ENCODE data around the gene PHF21A. TPM values are rescaled to one million over a fixed set of nuclear protein-coding genes. Genes with fewer than 3 reads are reported as not detected.
"Not testable (repeated sequence)": the region's sequence is repeated elsewhere in the genome, so short reads cannot be mapped to it uniquely, and the experiment has no call there.

The PHF21A gene
- total RNA-seq, 2 donors from 2014 or later: 50.3 to 64.3 TPM

GRCh38 chr11:45918331-45918941 lies 202.8 kb downstream of the PHF21A start:
- Mint-ChIP-seq H3K9me3 (no peaks in the 10 kb centered on the region), H3K4me3 (peak overlapping the region; percentile 98), H3K27me3 (peaks cover 0 to 6% of the 10 kb centered on the region in 2 donors), H3K36me3 (no peaks in the 10 kb centered on the region), H3K27ac (peak overlapping the region; percentile 88 to 97), H3K4me1 (ENCODE audit: low read depth in 2 of 2) (peaks cover 11 to 33% of the 10 kb centered on the region in 2 donors)
- DNase-seq (ENCODE audit: low spot score): peak; percentile 86
- ATAC-seq: peak; percentile 60 to 72

DNA sequence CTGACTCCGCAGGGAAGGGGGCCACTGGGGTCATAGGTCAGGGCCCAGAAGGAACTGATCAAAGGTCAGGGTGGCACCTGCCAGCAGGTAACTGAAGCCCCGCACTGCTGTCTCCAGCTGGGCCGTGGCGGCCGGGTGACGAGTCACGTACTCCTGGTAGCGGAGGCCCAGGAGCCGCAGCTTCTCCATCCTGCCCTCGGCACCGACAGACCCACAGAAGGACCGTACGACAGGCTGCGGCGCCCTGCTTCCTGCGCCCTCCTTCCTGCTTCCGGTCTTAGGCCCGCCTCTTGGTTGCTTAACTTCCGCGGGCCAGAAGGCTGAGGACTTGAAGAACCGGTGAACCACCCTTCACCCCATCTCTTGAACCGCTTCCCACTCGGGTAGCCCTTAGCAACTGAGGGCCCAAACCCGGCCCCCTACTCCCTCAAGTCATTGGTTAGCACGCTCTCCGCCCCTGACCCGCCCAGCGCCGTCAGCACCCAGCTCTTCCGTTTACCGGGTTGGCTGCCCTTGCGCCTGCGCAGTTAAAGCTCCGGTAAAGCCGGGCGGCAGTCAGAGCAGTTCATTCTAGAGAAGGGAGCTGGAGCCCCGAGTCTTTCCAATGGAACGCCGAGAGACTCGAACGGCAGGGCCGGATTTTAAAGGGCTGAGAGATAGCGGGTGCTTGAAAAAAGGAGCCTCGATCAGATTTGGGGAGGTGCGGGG lies 203.5 kb downstream of the PHF21A start, which contains the start of gene PEX16:
Gene PEX16, minus strand, starts transcription at position 255 of the 708 bp plus-strand sequence. Its CDS starts 66 bp downstream, at position 189.
- DNase-seq (ENCODE audit: low spot score): peak; percentile 98
- Mint-ChIP-seq H3K36me3 (no peaks in the 10 kb centered on the region), H3K4me3 (peak within 1 kb of the TSS; percentile 98), H3K9me3 (no peaks in the 10 kb centered on the region), H3K27me3 (peaks cover 0 to 3% of the 10 kb centered on the region in 2 donors), H3K4me1 (ENCODE audit: low read depth in 2 of 2) (peaks cover 11 to 30% of the 10 kb centered on the region in 2 donors), H3K27ac (peak within 1 kb of the TSS; percentile 88 to 97)
- peak; percentile 95 to 96 for ATAC-seq

GRCh38 chr11:45917286-45917622 lies 204.0 kb downstream of the PHF21A start:
- DNase-seq (ENCODE audit: low spot score): no peak
- H3K9me3 Mint-ChIP-seq: no peaks in the 10 kb centered on the region
- ATAC-seq: no peak
- peaks cover 0 to 3% of the 10 kb centered on the region in 2 donors for H3K27me3 Mint-ChIP-seq
- peaks cover 11 to 30% of the 10 kb centered on the region in 2 donors for H3K4me1 Mint-ChIP-seq (ENCODE audit: low read depth in 2 of 2)
- H3K36me3 Mint-ChIP-seq: no peaks in the 10 kb centered on the region
- peak overlapping the region; percentile 98 for H3K4me3 Mint-ChIP-seq
- H3K27ac Mint-ChIP-seq: peak overlapping the region; percentile 88 to 97

DNA sequence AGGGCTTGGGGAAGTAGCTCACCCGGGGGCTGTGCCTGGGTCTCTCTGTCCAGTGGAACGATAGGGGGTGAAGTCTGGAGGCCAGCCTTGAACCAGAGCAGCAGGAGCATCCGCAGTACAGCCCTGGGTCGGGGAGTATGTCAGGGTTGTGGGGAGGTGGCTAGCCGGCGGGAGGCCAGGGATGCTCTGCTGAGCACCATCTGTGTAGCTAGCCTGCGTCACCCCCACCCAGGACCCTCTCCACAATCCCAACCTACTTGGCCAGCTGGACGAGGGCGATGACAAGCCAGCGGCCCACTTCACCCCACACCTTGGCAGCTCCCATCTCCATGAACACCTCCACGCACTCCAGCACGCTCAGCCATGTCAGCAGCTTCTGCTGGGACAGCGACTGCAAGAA lies 205.8 kb downstream of the PHF21A start:
- Mint-ChIP-seq H3K4me3 (no peak overlapping the region), H3K27ac (peak overlapping the region in 1 of 2 donors; percentile 47), H3K36me3 (no peaks in the 10 kb centered on the region), H3K27me3 (no peaks in the 10 kb centered on the region), H3K9me3 (no peaks in the 10 kb centered on the region), H3K4me1 (ENCODE audit: low read depth in 2 of 2) (peaks cover 11 to 26% of the 10 kb centered on the region in 2 donors)
- ATAC-seq: no peak
- no peak for DNase-seq (ENCODE audit: low spot score)

DNA sequence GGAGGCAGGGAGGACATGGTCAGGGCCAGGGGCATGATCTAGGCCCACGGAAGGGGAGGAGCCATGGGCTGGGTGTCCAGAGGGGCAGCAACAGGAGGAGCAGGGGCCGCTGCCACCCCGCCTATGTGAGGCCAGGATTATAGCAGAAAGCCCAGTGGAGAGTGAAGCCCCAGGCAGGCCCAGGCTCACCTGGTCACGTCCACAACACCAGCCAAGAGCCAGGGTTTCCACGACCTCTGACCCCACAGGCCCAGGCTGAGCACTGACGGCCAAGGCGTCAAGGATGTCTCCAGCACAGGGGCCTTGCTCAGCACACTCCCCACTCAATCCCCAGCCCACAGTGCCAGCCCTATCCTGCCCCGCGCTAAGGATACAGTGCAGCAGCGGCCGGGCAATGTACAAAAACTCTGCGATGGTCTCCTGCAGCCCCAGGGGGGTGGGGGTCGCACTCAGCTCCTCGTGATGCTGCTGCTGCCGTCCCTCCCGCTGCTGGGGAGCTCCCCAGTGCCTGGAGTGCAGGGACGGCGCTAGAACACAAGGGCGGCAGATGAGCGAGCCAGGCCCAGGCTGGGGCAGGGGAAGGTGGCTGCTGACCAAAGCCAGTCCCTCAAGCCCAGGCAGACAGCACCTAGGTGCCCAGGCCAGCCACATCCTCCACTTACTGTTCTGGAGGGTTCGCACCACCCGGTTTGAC lies 207.2 kb downstream of the PHF21A start:
- Mint-ChIP-seq H3K36me3 (no peaks in the 10 kb centered on the region), H3K4me1 (ENCODE audit: low read depth in 2 of 2) (peaks cover 11 to 26% of the 10 kb centered on the region in 2 donors), H3K9me3 (no peaks in the 10 kb centered on the region), H3K4me3 (no peak overlapping the region), H3K27me3 (no peaks in the 10 kb centered on the region), H3K27ac (no peak overlapping the region)
- ATAC-seq (no peak), DNase-seq (ENCODE audit: low spot score) (no peak)

DNA sequence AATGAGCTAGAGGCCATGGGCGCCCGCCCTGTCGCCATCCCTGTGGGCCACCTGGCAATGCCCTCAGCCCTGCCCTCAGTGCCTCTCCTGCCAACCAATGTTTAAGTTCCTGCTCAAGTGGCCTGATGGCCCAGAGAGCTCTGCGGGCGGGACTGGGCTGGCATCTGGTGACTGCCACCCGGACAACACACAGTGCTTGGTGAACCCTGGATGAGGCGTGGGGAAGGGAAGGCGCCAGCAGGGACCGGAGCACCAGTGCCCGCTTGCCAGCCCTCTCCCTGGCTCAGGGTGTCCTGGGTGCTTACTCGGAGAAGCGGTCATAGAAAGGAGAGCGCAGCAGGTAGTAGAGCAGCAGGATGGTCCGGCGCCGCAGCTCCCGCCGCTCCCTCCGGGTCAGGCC lies 207.7 kb downstream of the PHF21A start:
- H3K4me1 Mint-ChIP-seq (ENCODE audit: low read depth in 2 of 2): peaks cover 12 to 26% of the 10 kb centered on the region in 2 donors
- H3K27me3 Mint-ChIP-seq: no peaks in the 10 kb centered on the region
- H3K9me3 Mint-ChIP-seq: no peaks in the 10 kb centered on the region
- DNase-seq (ENCODE audit: low spot score) (no peak), ATAC-seq (no peak)
- H3K4me3 Mint-ChIP-seq: no peak overlapping the region
- H3K27ac Mint-ChIP-seq: no peak overlapping the region
- no peaks in the 10 kb centered on the region for H3K36me3 Mint-ChIP-seq

GRCh38 chr11:45910623-45911022 lies 210.6 kb downstream of the PHF21A start:
- Mint-ChIP-seq H3K27ac (no peak overlapping the region), H3K4me3 (no peak overlapping the region), H3K27me3 (no peaks in the 10 kb centered on the region), H3K4me1 (ENCODE audit: low read depth in 2 of 2) (peaks cover 12 to 20% of the 10 kb centered on the region in 2 donors), H3K36me3 (no peaks in the 10 kb centered on the region), H3K9me3 (no peaks in the 10 kb centered on the region)
- no peak for DNase-seq (ENCODE audit: low spot score)
- no peak for ATAC-seq

GRCh38 chr11:45909594-45910475 lies 211.4 kb downstream of the PHF21A start:
- no peaks in the 10 kb centered on the region for H3K9me3 Mint-ChIP-seq
- H3K27me3 Mint-ChIP-seq: no peaks in the 10 kb centered on the region
- H3K27ac Mint-ChIP-seq: no peak overlapping the region
- ATAC-seq (no peak), DNase-seq (ENCODE audit: low spot score) (no peak)
- H3K4me3 Mint-ChIP-seq: no peak overlapping the region
- H3K36me3 Mint-ChIP-seq: no peaks in the 10 kb centered on the region
- peaks cover 12 to 18% of the 10 kb centered on the region in 2 donors for H3K4me1 Mint-ChIP-seq (ENCODE audit: low read depth in 2 of 2)

DNA sequence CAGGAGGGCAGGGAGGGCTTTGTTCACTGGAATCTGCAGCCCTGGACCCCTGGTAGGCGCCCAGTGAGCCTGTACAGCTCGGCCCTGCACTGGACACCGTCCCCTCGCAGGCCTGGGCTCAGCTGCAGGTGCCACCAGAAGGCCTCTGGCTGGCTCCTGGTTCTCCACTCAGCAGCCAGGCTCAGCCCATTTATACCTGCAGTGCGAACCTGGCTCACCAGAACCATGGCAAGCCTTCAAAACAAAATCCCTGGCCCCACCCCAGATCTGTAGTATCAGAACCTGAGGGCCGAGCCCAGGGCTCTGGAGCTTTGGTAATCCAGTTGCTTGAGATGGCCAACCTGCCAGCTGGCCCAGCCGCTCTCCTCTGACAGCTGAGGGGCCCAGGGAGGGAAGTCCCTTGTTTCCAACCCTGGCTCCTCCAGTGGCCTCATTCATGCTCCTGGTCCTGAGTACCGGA lies 213.3 kb downstream of the PHF21A start:
- Mint-ChIP-seq H3K27ac (peak overlapping the region in 1 of 2 donors; percentile 19), H3K4me3 (no peak overlapping the region), H3K36me3 (no peaks in the 10 kb centered on the region), H3K27me3 (no peaks in the 10 kb centered on the region), H3K9me3 (no peaks in the 10 kb centered on the region), H3K4me1 (ENCODE audit: low read depth in 2 of 2) (peaks cover 12 to 14% of the 10 kb centered on the region in 2 donors)
- no peak for ATAC-seq
- no peak for DNase-seq (ENCODE audit: low spot score)

DNA sequence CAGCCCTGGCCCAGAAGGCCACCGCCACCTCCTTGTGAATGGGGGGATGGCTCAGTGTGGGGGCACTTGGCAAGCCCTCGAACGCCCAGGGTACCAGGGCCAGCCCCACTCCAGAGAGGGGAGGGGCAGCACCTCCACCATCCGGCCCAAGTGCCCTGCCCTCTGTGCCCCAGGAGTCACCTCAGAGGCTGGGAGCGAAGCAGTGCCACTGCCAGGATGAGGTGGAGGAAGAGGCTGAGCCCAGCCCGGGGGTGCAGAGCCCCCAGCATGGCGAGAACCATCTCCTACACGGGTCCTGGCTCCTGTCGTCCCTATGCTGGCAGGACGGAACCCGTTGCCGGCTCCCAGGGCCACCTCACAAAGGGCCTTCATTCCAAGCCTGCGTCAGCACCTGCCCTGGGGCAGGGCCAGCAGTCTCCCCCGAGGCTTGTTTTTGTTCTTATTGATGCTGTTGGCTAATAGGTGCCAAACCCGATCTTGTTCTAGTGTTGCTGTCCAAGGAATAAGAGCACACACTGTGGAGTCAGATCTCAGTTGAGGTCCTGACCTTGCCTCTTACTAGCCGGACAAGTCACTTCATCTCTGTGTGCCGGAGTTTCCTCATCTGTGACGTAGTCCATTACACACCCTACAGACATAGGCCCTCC lies 214.2 kb downstream of the PHF21A start, which contains the start of gene FREY1:
Gene FREY1, minus strand, starts transcription at position 307 of the 647 bp plus-strand sequence. Its CDS starts 26 bp downstream, at position 281.
- Mint-ChIP-seq H3K36me3 (no peaks in the 10 kb centered on the region), H3K4me3 (no peak within 1 kb of the TSS), H3K9me3 (no peaks in the 10 kb centered on the region), H3K27me3 (no peaks in the 10 kb centered on the region), H3K27ac (peak within 1 kb of the TSS; percentile 31 to 87), H3K4me1 (ENCODE audit: low read depth in 2 of 2) (peaks cover 12 to 14% of the 10 kb centered on the region in 2 donors)
- ATAC-seq (no peak), DNase-seq (ENCODE audit: low spot score) (no peak)

DNA sequence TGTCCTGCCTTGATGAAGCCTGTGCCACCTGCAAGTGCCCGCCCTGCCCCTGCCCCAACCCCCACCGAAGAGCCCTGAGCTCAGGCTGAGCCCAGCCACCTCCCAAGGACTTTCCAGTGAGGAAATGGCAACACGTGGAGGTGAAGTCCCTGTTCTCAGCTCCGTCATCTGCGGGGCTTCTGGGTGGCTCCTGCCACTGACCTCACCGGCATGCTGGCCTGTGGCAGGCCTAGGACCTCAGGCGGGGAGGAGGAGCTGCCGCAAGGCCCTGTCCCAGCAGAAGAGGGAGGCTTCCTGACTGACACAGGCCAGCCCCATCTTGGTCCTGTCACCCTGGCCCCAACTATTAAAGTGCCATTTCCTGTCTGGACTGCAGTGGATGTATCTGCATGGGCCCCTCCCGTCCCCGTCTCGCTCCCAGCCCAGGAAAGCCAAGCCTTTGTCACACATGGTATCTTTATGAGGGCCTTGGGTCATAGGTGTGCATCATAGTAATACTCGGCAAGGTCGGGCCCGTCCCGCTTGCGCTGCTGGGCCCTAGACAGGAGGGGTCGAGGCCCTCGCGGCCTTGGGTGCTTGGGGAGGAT lies 215.1 kb downstream of the PHF21A start:
- no peak overlapping the region for H3K4me3 Mint-ChIP-seq
- no peaks in the 10 kb centered on the region for H3K36me3 Mint-ChIP-seq
- peaks cover 12 to 14% of the 10 kb centered on the region in 2 donors for H3K4me1 Mint-ChIP-seq (ENCODE audit: low read depth in 2 of 2)
- peak; percentile 74 to 93 for ATAC-seq
- H3K27me3 Mint-ChIP-seq: no peaks in the 10 kb centered on the region
- peak overlapping the region; percentile 31 to 87 for H3K27ac Mint-ChIP-seq
- no peaks in the 10 kb centered on the region for H3K9me3 Mint-ChIP-seq
- peak; percentile 80 for DNase-seq (ENCODE audit: low spot score)

GRCh38 chr11:45905576-45905975 lies 215.7 kb downstream of the PHF21A start:
- ATAC-seq; DNase-seq (ENCODE audit: low spot score); H3K9me3 Mint-ChIP-seq; H3K36me3 Mint-ChIP-seq; H3K27ac Mint-ChIP-seq; H3K4me3 Mint-ChIP-seq; H3K27me3 Mint-ChIP-seq: not testable (repeated sequence)
- H3K4me1 Mint-ChIP-seq (ENCODE audit: low read depth in 2 of 2): peaks cover 12 to 17% of the 10 kb centered on the region in 2 donors
